ENCODE results near the gene PIK3C2B. TPM values are rescaled to one million over a fixed set of nuclear protein-coding genes. Genes with fewer than 3 reads are reported as not detected.
A peak's percentile ranks its signal among the peaks of the same experiment; 100 is the strongest.
"Not testable (repeated sequence)": the region's sequence is repeated elsewhere in the genome, so short reads cannot be mapped to it uniquely, and the experiment has no call there.

Gene PIK3C2B, protein sequence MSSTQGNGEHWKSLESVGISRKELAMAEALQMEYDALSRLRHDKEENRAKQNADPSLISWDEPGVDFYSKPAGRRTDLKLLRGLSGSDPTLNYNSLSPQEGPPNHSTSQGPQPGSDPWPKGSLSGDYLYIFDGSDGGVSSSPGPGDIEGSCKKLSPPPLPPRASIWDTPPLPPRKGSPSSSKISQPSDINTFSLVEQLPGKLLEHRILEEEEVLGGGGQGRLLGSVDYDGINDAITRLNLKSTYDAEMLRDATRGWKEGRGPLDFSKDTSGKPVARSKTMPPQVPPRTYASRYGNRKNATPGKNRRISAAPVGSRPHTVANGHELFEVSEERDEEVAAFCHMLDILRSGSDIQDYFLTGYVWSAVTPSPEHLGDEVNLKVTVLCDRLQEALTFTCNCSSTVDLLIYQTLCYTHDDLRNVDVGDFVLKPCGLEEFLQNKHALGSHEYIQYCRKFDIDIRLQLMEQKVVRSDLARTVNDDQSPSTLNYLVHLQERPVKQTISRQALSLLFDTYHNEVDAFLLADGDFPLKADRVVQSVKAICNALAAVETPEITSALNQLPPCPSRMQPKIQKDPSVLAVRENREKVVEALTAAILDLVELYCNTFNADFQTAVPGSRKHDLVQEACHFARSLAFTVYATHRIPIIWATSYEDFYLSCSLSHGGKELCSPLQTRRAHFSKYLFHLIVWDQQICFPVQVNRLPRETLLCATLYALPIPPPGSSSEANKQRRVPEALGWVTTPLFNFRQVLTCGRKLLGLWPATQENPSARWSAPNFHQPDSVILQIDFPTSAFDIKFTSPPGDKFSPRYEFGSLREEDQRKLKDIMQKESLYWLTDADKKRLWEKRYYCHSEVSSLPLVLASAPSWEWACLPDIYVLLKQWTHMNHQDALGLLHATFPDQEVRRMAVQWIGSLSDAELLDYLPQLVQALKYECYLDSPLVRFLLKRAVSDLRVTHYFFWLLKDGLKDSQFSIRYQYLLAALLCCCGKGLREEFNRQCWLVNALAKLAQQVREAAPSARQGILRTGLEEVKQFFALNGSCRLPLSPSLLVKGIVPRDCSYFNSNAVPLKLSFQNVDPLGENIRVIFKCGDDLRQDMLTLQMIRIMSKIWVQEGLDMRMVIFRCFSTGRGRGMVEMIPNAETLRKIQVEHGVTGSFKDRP (N-terminal part only)
- total RNA-seq (2014; rRNA removed; shearing (Covaris generic)), result 4.3 and 6.1 TPM in 2 replicates
- 5.8 and 12.9 TPM in 2 replicates for polyA plus RNA-seq (2014; cell fraction: nucleus; rRNA removed)

- DNase-seq (ENCODE audit: extremely low read depth, low read depth), result peak; percentile 79
Measured at GRCh38 chr1:204494281-204495077, at the start of gene PIK3C2B. Gene PIK3C2B, minus strand, starts transcription at chr1:204494805. Its CDS starts 25,003 bp downstream, at chr1:204469802.

- no peak for DNase-seq (ENCODE audit: extremely low read depth, low read depth)
Measured at GRCh38 chr1:204544321-204544720, 49.7 kb upstream of the PIK3C2B start.

DNA sequence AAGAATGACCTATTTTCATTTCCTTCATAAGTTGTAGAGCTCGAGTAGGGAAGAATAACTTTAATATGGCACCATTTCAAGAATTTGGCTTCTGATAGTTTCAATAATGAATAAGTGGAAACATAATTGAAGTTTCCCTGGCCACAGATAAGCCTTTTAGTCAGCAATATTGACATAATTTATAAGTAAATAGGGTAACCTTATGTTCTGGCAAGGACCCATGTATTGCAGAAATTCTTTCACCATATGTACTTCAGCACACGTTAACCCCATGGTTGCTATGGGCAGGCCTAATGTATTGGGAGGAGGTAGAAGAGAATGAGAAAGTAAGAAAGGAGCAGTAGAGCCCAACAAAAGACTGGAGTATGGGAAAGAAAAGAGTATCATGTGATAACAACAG is 47.0 kb upstream of the PIK3C2B start:
- no peak for DNase-seq (ENCODE audit: extremely low read depth, low read depth)

DNA sequence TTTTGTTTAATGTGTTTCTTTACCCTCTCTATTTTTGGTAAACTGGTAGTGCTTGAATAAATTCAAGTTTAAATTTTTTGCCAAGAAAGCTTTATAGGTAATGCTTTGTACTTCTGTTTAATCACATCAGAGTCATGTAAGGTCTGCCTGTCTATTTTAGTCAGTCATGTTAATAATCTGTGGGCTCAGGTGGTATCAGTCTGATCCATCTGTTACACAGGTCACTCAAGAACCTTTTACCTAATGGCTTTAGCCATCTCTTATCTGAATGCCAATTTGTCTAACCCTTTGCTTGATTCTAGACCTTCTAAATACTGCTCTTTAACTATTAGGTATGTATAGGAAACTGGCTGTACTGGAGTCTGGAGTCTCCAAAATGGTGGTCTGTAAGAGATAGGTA is 38.2 kb upstream of the PIK3C2B start:
- no peak for DNase-seq (ENCODE audit: extremely low read depth, low read depth)

DNA sequence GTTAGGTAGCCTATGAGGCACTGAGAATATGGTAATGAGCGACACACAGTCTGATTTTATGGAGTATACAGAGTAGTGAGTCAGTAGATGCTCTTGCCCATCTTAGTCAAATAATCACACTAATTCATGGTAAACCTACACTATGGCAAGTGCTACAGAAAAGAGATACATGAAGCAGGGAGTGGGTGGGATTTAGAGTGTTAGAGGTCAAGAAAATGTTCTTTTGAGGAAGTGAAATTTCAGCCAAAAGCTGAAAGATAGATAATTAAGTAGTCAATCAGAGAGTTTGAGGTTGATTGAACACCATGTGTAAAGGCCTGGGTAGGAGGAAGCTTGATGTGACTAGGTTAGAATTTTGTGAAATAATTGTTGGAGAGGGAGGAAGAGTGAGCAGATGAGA is 36.3 kb upstream of the PIK3C2B start:
- no peak for DNase-seq (ENCODE audit: extremely low read depth, low read depth)

DNA sequence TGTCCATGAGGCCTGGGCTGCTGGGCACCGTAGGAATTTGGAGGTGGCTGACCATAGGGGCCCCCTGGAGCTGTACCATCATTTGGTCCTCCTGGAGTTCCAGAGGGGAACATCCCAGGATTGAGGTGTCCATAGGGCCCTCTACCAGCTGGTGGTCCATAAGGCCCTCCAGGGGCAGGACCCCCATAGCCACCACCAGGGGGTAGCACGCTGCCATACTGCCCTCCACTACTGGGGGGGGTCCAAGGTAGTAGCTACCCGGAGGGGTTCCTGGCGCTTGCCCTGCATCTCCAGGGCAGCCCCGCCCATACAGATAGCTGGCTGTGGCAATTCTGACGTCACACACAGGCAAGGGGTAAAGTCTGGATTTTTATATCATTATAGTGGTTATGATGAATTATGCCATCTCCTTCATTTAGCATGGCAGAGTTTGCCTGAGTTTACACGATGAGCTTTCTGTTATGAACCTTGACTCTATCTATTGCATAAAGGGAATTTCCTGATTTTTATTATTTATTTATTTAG is 34.8 kb upstream of the PIK3C2B start:
- DNase-seq (ENCODE audit: extremely low read depth, low read depth), result no peak

- DNase-seq (ENCODE audit: extremely low read depth, low read depth), result no peak
Measured at GRCh38 chr1:204528677-204529076, 34.1 kb upstream of the PIK3C2B start.

DNA sequence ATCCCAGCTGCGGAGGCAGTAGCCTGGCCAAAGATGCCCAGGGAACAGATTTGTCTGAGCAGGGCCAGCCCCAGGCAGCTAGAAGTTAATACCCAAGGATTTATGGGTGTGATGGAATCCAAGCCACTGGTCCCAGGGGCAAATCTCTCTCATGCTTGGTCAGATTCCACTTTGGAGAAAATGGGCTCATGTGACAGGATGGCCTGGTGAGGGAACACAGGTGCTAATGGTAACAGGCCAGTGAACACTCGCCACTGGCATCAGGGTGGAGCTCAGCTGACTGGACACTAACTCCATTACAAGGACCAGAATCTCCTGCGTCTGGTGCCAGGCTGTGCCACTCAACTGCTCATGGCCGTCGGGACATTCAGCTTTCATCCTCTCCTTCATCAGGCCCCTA is 33.6 kb upstream of the PIK3C2B start:
- DNase-seq (ENCODE audit: extremely low read depth, low read depth), result no peak

DNA sequence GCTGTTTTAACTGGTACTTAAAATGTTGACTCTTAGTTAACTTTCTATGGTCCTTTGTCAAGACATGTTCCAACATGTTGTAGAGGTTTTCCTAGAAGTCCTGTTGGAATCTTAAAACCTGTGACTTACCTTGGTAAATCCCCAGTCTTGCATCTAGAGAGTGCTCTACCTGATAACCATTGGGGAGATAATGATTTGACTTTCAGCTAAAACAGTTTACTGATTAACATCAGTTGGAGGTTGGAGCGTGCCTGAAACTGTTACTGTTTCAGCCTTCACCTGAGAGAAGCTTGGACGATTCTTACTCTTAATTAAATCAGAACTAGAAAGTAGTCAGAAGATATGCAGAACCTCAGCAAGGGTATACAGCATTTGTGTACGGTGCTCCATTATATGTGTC is 30.4 kb upstream of the PIK3C2B start:
- DNase-seq (ENCODE audit: extremely low read depth, low read depth), result no peak

GRCh38 chr1:204523605-204524215 is 29.1 kb upstream of the PIK3C2B start:
- DNase-seq (ENCODE audit: extremely low read depth, low read depth), result no peak

DNA sequence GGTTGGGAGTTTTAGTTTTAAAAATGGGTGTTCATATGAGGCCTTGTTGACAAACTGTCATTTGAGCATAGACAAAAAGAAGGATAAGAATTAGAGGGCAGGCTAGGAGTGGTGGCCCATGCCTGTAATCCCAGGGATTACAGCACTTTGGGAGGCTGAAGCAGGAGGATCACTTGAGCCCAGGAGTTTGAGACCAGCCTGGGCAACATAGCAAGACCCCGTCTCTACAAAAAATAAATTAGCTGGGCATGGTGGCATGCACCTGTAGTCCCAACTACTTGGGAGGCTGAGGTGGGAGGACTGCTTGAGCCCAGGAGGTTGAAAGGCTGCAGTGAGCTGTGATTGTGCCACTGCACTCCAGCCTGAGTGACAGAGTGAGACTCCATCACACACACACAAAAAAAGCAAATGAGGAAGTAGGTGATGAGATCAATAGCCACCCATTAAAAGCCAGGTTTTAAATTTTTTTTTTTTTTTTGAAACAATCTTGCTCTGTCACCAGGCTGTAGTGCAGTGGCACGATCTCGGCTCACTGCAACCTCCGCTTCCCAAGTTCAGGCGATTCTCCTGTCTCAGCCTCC is 27.4 kb upstream of the PIK3C2B start:
- not testable (repeated sequence) for DNase-seq (ENCODE audit: extremely low read depth, low read depth)

DNA sequence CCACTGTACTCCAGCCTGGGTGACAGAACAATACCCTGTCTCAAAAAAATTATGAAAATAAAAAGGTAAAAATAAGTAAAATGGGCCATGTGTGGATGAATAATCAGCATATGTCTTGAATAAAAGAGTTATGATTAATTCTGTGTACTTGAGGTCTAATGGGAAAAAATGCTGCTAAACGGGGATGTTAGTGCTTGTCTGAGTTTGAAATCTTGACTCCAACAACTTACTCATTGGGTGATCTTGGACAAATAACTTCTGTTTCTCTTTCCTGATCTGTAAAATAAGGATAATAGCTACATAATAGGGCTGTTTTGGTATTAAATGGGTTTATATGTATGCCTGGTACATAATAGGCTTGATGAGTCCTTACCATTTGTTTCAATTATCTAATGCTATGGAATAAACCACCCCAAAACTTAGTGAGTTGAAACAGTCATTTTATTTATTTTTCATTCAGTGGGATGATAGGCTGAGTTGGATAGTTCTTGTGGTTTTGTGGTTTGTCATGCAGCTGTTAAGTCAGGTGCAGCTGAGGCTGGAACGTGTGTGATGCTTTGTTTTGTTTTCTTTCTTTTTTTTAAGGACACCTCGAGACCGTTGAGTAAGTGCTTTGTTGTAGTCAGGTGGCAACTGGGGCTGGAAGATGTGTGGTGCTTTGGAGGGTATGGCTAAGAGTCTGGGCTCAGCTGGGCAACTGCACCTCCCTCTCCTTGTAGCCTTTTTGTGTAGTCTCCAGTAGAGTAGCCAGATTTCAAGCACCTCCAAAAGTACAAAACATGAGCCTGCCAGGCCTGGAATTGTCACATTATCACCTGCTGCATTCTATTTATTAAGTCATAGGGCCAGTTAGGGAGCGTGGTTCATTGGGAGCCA is 26.5 kb upstream of the PIK3C2B start:
- DNase-seq (ENCODE audit: extremely low read depth, low read depth), result no peak

GRCh38 chr1:204517382-204517781 is 22.8 kb upstream of the PIK3C2B start:
- DNase-seq (ENCODE audit: extremely low read depth, low read depth), result not testable (repeated sequence)

GRCh38 chr1:204516180-204516879 is 21.7 kb upstream of the PIK3C2B start, which contains the start of gene MDM4:
Gene MDM4, plus strand, starts transcription at chr1:204516406. Its CDS starts 9,113 bp downstream, at chr1:204525519.
- peak; percentile 99 for DNase-seq (ENCODE audit: extremely low read depth, low read depth)

- DNase-seq (ENCODE audit: extremely low read depth, low read depth), result no peak
Measured at GRCh38 chr1:204514828-204515227, 20.2 kb upstream of the PIK3C2B start.

GRCh38 chr1:204513117-204513716 is 18.6 kb upstream of the PIK3C2B start:
- DNase-seq (ENCODE audit: extremely low read depth, low read depth), result no peak

DNA sequence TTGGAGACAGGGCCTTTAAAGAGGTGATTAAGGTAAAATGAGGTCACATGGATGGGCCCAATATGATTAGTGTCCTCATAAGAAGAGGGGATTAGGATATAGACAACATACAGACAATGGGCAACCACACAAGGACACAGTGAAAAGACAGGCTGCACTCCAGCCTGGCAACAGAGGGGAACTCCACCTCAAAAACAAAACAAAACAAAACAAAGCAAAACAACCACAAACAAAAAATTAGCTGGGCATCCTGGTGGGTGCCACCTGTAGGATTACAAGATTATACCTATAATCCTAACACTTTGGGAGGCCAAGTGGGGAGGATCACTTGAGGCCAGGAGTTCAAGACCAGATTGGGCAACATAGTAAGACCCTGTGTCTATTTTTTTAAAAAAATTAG is 16.8 kb upstream of the PIK3C2B start:
- no peak for DNase-seq (ENCODE audit: extremely low read depth, low read depth)

All from NCI-H460 (cell line).